A673 (cell line): ENCODE data around the gene P3R3URF.
A peak's percentile ranks its signal among the peaks of the same experiment; 100 is the strongest.

Experiments
- EZH2 ChIP-seq: fragments of 200-600 bp; sonication (generic); IDR thresholded peaks from 2 replicates; pipeline ENCODE4 v1.6.1; 2017; ENCODE audit warnings: borderline replicate concordance, low read depth, mild to moderate bottlenecking, mixed read lengths, antibody characterized with exemption, low read length; ENCODE audit not compliant: poor library complexity, severe bottlenecking
- TF ChIP-seq, protein P1 (sequence below): fragments of 300-800, 200-600 bp; sonication (generic); conservative IDR thresholded peaks from 2 replicates; pipeline ENCODE4 v1.5.1; 2017; ENCODE audit warnings: low read depth, mild to moderate bottlenecking, antibody characterized with exemption, low read length, moderate library complexity, mixed read lengths

DNA sequence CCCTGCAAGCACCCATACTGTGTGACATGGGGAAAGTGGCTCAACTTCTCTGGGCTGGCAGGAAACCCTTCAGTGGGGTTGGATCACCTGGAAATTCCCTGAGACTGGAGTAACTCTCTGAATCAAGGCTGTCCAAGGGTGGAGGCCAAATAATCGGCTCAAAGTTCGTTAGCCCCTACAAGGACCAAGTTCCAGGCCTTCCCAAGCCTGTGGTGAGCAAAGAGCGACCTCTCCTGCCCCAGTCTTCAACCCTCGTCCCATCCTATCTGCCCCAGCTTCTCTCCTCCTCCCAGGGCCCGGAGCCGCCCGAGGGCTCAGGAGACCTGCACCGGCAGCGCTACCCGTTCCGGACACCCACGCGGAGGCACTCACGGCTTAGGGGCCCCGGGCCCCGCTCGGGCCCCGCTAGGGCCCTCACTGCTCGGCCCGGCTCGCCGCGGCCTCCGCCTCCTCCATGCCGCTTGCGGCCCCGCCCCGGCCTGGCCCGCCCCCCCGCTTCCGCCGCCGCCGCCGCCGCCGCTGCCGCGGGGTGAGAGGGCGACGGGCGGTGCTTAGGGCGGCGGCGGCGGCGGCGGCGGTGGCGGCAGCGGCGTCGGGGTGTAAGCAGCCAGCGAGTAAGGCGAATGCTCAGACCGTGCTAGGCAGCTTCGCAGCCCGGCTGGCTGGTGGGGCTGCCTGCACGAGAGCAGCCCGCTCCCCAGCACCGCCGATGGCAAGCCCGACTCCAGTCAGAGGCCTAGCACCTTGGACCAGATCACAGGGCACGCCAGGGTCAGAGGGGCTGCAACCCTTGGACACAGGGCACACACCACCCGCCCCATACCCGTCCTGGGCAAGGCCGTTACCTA lies 21.9 kb upstream of the P3R3URF start, which contains the start of gene POMGNT1:
- TF ChIP-seq, protein P1, sequence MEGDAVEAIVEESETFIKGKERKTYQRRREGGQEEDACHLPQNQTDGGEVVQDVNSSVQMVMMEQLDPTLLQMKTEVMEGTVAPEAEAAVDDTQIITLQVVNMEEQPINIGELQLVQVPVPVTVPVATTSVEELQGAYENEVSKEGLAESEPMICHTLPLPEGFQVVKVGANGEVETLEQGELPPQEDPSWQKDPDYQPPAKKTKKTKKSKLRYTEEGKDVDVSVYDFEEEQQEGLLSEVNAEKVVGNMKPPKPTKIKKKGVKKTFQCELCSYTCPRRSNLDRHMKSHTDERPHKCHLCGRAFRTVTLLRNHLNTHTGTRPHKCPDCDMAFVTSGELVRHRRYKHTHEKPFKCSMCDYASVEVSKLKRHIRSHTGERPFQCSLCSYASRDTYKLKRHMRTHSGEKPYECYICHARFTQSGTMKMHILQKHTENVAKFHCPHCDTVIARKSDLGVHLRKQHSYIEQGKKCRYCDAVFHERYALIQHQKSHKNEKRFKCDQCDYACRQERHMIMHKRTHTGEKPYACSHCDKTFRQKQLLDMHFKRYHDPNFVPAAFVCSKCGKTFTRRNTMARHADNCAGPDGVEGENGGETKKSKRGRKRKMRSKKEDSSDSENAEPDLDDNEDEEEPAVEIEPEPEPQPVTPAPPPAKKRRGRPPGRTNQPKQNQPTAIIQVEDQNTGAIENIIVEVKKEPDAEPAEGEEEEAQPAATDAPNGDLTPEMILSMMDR = 0 out of 2 replicates have a peak, but pooled peaks have one; percentile 17
- TF ChIP-seq EZH2 = no peak
